Kidney epithelial cell (primary cell): ENCODE measurements around the gene CDCP1. TPM values are rescaled to one million over a fixed set of nuclear protein-coding genes. Genes with fewer than 3 reads are reported as not detected.

ENCODE experiments used
- DNase-seq: peaks from one replicate; pipeline ENCODE4 v3.0.0-alpha.2; 2010; ENCODE audit warnings: low read depth
- H3K27me3 ChIP-seq: 2 replicates; pipeline ENCODE4 v1.6.0; 2011; ENCODE audit warnings: low read length; ENCODE audit not compliant: control insufficient read depth, insufficient read depth
- H3K36me3 ChIP-seq: 2 replicates; pipeline ENCODE4 v1.5.1; 2011; ENCODE audit warnings: low read length; ENCODE audit not compliant: control insufficient read depth, insufficient read depth
- H3K4me3 ChIP-seq: 2 replicates; pipeline ENCODE4 v1.5.1; 2011; ENCODE audit warnings: low read depth, mild to moderate bottlenecking, control low read depth, low read length
- CTCF ChIP-seq: IDR thresholded peaks from 2 replicates; pipeline ENCODE4 v1.5.1; 2011; ENCODE audit warnings: mild to moderate bottlenecking, moderate library complexity, low read length, control low read depth, inconsistent platforms; ENCODE audit not compliant: insufficient read depth, poor library complexity, severe bottlenecking
- total RNA-seq: library from RNA; depleted of rRNA; stranded (reverse); fragments of >200 nt; gene quantifications from 2 replicates; pipeline ENCODE4 v1.2.3, GENCODE V29; 2015

Gene CDCP1
- total RNA-seq, 1 donor from 2014 or later: 82.0 TPM

- no peak for DNase-seq
- no peak for TF ChIP-seq CTCF
- H3K4me3 ChIP-seq: no peak overlapping the region
- H3K36me3 ChIP-seq: no peaks in the 10 kb centered on the region
- no peaks in the 10 kb centered on the region for H3K27me3 ChIP-seq
These were observed 41.5 kb upstream of the CDCP1 start for GRCh38 chr3:45187694-45188141.

GRCh38 chr3:45186871-45187270 is 40.7 kb upstream of the CDCP1 start:
- Histone ChIP-seq H3K27me3 (no peaks in the 10 kb centered on the region), H3K36me3 (no peaks in the 10 kb centered on the region), H3K4me3 (no peak overlapping the region)
- no peak for DNase-seq
- no peak for TF ChIP-seq CTCF

- TF ChIP-seq CTCF: no peak
- DNase-seq: no peak
- Histone ChIP-seq H3K4me3 (no peak overlapping the region), H3K27me3 (no peaks in the 10 kb centered on the region), H3K36me3 (no peaks in the 10 kb centered on the region)
These were observed 39.3 kb upstream of the CDCP1 start for GRCh38 chr3:45185461-45185860.

GRCh38 chr3:45185052-45185451 is 38.9 kb upstream of the CDCP1 start:
- no peaks in the 10 kb centered on the region for H3K36me3 ChIP-seq
- TF ChIP-seq CTCF: no peak
- no peak overlapping the region for H3K4me3 ChIP-seq
- H3K27me3 ChIP-seq: no peaks in the 10 kb centered on the region
- DNase-seq: no peak

GRCh38 chr3:45183872-45184262 is 37.7 kb upstream of the CDCP1 start:
- no peak overlapping the region for H3K4me3 ChIP-seq
- no peaks in the 10 kb centered on the region for H3K36me3 ChIP-seq
- no peaks in the 10 kb centered on the region for H3K27me3 ChIP-seq
- TF ChIP-seq CTCF: no peak
- no peak for DNase-seq
